K562 (cell line): Measurements from ENCODE around the gene SLC35A2. TPM values are rescaled to one million over a fixed set of nuclear protein-coding genes. Genes with fewer than 3 reads are reported as not detected.

ENCODE experiments used
- CTBP1 ChIP-seq: fragments of 450-650 bp; IDR thresholded peaks from 2 replicates; pipeline ENCODE4 v1.6.1; 2016; ENCODE audit warnings: borderline replicate concordance
- MEIS2 ChIP-seq: fragments of 450-650 bp; IDR thresholded peaks from 2 replicates; pipeline ENCODE4 v1.6.1; 2014; ENCODE audit warnings: mild to moderate bottlenecking; ENCODE audit not compliant: partially characterized antibody
- NBN ChIP-seq: fragments of 450-650 bp; IDR thresholded peaks from 2 replicates; pipeline ENCODE4 v1.6.1; 2016; ENCODE audit warnings: low read depth, mild to moderate bottlenecking
- PRMT5 ChIP-seq: sonication (generic); formaldehyde crosslinking; IDR thresholded peaks from 2 replicates; pipeline ENCODE4 v1.5.0; 2020; ENCODE audit warnings: missing genetic modification reagents
- RBM39 ChIP-seq: fragments of 200-400 bp; formaldehyde crosslinking; optimal IDR thresholded peaks from 2 replicates; pipeline ENCODE3; 2018; ENCODE audit warnings: low read depth, low read length
- TAF1 ChIP-seq: IDR thresholded peaks from 2 replicates; pipeline ENCODE4 v1.6.1; 2011; ENCODE audit warnings: mild to moderate bottlenecking, low read length, moderate library complexity; ENCODE audit not compliant: insufficient read depth, control insufficient read depth, severe bottlenecking; ENCODE audit errors: extremely low read depth
- polyA plus RNA-seq, 8 experiments: library from polyadenylated mRNA; depleted of rRNA in 4 of 8; stranded (reverse) in 5 of 8; unstranded in 3 of 8; fragments of >200 nt; fragmentation: Nextera tagmentation in 2 of 8; fragmentation: Illumina TruSeq in 1 of 8; extraction: Ambion mirVana in 2 of 8; extraction: Trizol in 1 of 8; gene quantifications; 2 replicates each; pipeline versions ENCODE4 v1.2.1 to v1.2.3, GENCODE V29; 2011 to 2014; ENCODE audit warnings: inconsistent platforms in 1 of 8, missing spikeins in 1 of 8
- total RNA-seq, 7 experiments: library from RNA; depleted of rRNA in 6 of 7; stranded (reverse); fragments of >200 nt in 6 of 7; fragmentation: Illumina TruSeq in 2 of 7; extraction: Trizol in 2 of 7; gene quantifications; 2 replicates each; pipeline versions ENCODE4 v1.2.1 to v1.2.3, GENCODE V29; 2011 to 2021; ENCODE audit warnings: low replicate concordance in 1 of 7
- TF ChIP-seq, protein P1 (sequence below): sonication (generic); formaldehyde crosslinking; IDR thresholded peaks from 2 replicates; pipeline ENCODE4 v1.8.0; 2022; ENCODE audit warnings: missing genetic modification reagents, mild to moderate bottlenecking, moderate library complexity, borderline replicate concordance
- TF ChIP-seq, protein P2 (sequence below): sonication (generic); formaldehyde crosslinking; IDR thresholded peaks from 2 replicates; pipeline ENCODE4 v1.9.0; 2022; ENCODE audit warnings: mild to moderate bottlenecking, missing genetic modification reagents
- TF ChIP-seq, protein P3 (sequence below): fragments of 450-650 bp; IDR thresholded peaks from 2 replicates; pipeline ENCODE4 v1.6.1; 2016; ENCODE audit warnings: antibody characterized with exemption
- TF ChIP-seq, protein P4 (sequence below), 2 experiments: IDR thresholded peaks; 2 replicates each; pipeline ENCODE4 v1.6.1; 2012; ENCODE audit warnings: improper control_type of control experiment in 2 of 2, low read depth in 2 of 2, low read length in 2 of 2, borderline replicate concordance in 1 of 2
- TF ChIP-seq, protein P5 (sequence below): fragments of 450-650 bp; formaldehyde crosslinking; IDR thresholded peaks from 2 replicates; pipeline ENCODE4 v1.4.0; 2020; ENCODE audit warnings: mild to moderate bottlenecking, moderate library complexity

The SLC35A2 gene
- total and polyA plus RNA-seq, 9 of the 15 experiments (the other 6 are each of a cell fraction or from before 2014, with no cell fraction given): 3.3 to 38.9 (median 20.0) TPM

DNA sequence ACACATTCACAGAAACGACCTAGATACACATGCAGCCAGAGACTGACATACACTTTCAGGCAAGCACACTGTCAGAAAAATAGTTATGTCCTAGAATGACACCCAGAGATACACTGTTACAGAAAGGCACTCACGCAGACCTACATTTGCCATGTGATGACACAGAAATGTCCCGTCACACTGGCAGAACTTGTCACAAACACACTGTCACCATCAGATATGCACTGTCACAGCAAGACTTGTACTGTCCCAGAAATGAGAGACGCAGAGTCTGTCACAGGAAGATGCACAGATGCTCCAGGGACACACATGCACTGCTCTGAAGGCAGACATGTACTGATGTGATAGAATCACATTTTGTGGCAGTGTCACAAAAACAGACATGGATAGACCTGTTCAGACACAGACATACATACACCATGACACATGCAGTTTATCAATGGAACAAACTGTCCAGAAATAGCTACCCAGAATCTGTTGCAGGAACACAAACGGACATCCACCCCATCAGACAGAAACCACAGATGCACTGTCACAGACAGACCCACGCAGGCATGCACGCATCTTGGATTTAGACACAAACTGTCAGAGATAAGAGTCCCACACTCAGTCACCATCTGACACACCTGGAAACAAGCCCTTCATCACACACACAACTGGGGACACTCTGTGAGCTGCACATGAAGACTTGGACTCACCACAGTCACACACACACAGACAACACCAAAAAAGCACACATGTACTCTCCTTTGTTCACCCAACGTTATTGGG is 8.7 kb upstream of the SLC35A2 start (continued):
- TF ChIP-seq, protein P1, sequence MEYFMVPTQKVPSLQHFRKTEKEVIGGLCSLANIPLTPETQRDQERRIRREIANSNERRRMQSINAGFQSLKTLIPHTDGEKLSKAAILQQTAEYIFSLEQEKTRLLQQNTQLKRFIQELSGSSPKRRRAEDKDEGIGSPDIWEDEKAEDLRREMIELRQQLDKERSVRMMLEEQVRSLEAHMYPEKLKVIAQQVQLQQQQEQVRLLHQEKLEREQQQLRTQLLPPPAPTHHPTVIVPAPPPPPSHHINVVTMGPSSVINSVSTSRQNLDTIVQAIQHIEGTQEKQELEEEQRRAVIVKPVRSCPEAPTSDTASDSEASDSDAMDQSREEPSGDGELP: 0 out of 2 replicates have a peak, but pooled peaks have one; percentile 32
- TF ChIP-seq MEIS2 (peak; percentile 57), PRMT5 (CRISPR knock-in tag) (no peak), TAF1 (no peak), RBM39 (no peak), CTBP1 (peak; percentile 58; the same call in 1 of the 2 replicates), NBN (0 out of 2 replicates have a peak, but pooled peaks have one; percentile 33)
- TF ChIP-seq, protein P2, sequence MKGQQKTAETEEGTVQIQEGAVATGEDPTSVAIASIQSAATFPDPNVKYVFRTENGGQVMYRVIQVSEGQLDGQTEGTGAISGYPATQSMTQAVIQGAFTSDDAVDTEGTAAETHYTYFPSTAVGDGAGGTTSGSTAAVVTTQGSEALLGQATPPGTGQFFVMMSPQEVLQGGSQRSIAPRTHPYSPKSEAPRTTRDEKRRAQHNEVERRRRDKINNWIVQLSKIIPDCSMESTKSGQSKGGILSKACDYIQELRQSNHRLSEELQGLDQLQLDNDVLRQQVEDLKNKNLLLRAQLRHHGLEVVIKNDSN: peak; percentile 32; the same call in 1 of the 2 replicates
- TF ChIP-seq, protein P3, sequence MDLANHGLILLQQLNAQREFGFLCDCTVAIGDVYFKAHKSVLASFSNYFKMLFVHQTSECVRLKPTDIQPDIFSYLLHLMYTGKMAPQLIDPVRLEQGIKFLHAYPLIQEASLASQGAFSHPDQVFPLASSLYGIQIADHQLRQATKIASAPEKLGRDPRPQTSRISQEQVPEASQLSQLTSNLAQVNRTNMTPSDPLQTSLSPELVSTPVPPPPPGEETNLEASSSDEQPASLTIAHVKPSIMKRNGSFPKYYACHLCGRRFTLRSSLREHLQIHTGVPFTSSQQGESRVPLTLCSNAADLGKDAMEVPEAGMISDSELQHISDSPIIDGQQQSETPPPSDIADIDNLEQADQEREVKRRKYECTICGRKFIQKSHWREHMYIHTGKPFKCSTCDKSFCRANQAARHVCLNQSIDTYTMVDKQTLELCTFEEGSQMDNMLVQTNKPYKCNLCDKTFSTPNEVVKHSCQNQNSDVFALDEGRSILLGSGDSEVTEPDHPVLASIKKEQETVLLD: no peak
- TF ChIP-seq, protein P4, sequence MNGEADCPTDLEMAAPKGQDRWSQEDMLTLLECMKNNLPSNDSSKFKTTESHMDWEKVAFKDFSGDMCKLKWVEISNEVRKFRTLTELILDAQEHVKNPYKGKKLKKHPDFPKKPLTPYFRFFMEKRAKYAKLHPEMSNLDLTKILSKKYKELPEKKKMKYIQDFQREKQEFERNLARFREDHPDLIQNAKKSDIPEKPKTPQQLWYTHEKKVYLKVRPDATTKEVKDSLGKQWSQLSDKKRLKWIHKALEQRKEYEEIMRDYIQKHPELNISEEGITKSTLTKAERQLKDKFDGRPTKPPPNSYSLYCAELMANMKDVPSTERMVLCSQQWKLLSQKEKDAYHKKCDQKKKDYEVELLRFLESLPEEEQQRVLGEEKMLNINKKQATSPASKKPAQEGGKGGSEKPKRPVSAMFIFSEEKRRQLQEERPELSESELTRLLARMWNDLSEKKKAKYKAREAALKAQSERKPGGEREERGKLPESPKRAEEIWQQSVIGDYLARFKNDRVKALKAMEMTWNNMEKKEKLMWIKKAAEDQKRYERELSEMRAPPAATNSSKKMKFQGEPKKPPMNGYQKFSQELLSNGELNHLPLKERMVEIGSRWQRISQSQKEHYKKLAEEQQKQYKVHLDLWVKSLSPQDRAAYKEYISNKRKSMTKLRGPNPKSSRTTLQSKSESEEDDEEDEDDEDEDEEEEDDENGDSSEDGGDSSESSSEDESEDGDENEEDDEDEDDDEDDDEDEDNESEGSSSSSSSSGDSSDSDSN (IDR thresholded peaks at IDR 0.05; ENCODE audit: borderline replicate concordance in 1 of 2, low read depth in 2 of 2, low read length in 2 of 2): no peak
- TF ChIP-seq, protein P5, sequence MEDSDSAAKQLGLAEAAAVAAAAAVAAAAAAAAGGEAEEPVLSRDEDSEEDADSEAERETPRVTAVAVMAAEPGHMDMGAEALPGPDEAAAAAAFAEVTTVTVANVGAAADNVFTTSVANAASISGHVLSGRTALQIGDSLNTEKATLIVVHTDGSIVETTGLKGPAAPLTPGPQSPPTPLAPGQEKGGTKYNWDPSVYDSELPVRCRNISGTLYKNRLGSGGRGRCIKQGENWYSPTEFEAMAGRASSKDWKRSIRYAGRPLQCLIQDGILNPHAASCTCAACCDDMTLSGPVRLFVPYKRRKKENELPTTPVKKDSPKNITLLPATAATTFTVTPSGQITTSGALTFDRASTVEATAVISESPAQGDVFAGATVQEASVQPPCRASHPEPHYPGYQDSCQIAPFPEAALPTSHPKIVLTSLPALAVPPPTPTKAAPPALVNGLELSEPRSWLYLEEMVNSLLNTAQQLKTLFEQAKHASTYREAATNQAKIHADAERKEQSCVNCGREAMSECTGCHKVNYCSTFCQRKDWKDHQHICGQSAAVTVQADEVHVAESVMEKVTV: 0 out of 2 replicates have a peak, but pooled peaks have one; percentile 16
